ENCODE data around the gene HS3ST2.
"Not testable (repeated sequence)": the region's sequence is repeated elsewhere in the genome, so short reads cannot be mapped to it uniquely, and the experiment has no call there.

Gene HS3ST2

GRCh38 chr16:22814711-22815105 is 746 bp downstream of the HS3ST2 start:
- DNase-seq = no peak

- DNase-seq = no peak
Observed at GRCh38 chr16:22815863-22816262, 1.9 kb downstream of the HS3ST2 start.

GRCh38 chr16:22816475-22816874 is 2.5 kb downstream of the HS3ST2 start:
- no peak for DNase-seq

- not testable (repeated sequence) for DNase-seq
Observed at GRCh38 chr16:22818736-22819135, 4.8 kb downstream of the HS3ST2 start.

GRCh38 chr16:22838681-22839080 is 24.7 kb downstream of the HS3ST2 start:
- no peak for DNase-seq

GRCh38 chr16:22842031-22842430 is 28.1 kb downstream of the HS3ST2 start:
- not testable (repeated sequence) for DNase-seq

- DNase-seq = no peak
Observed at GRCh38 chr16:22843122-22843521, 29.2 kb downstream of the HS3ST2 start.

- DNase-seq = no peak
Observed at GRCh38 chr16:22843856-22844255, 29.9 kb downstream of the HS3ST2 start.

GRCh38 chr16:22844416-22844815 is 30.5 kb downstream of the HS3ST2 start:
- no peak for DNase-seq

GRCh38 chr16:22847100-22847499 is 33.1 kb downstream of the HS3ST2 start:
- no peak for DNase-seq

GRCh38 chr16:22847690-22848089 is 33.7 kb downstream of the HS3ST2 start:
- no peak for DNase-seq

- DNase-seq = no peak
Observed at GRCh38 chr16:22848451-22848850, 34.5 kb downstream of the HS3ST2 start.

GRCh38 chr16:22849517-22849916 is 35.6 kb downstream of the HS3ST2 start:
- no peak for DNase-seq

- no peak for DNase-seq
Observed at GRCh38 chr16:22855231-22855630, 41.3 kb downstream of the HS3ST2 start.

- no peak for DNase-seq
Observed at GRCh38 chr16:22857296-22858025, 43.5 kb downstream of the HS3ST2 start.

- DNase-seq = no peak
Observed at GRCh38 chr16:22859925-22860324, 46.0 kb downstream of the HS3ST2 start.

- DNase-seq = no peak
Observed at GRCh38 chr16:22861580-22861979, 47.6 kb downstream of the HS3ST2 start.

- no peak for DNase-seq
Observed at GRCh38 chr16:22862046-22862445, 48.1 kb downstream of the HS3ST2 start.

GRCh38 chr16:22864375-22864774 is 50.4 kb downstream of the HS3ST2 start:
- DNase-seq = no peak

GRCh38 chr16:22868593-22869224 is 54.7 kb downstream of the HS3ST2 start:
- DNase-seq = no peak

- DNase-seq = no peak
Observed at GRCh38 chr16:22871861-22872260, 57.9 kb downstream of the HS3ST2 start.

- DNase-seq = no peak
Observed at GRCh38 chr16:22874394-22874793, 60.4 kb downstream of the HS3ST2 start.

GRCh38 chr16:22878955-22879354 is 65.0 kb downstream of the HS3ST2 start:
- no peak for DNase-seq

GRCh38 chr16:22879466-22879865 is 65.5 kb downstream of the HS3ST2 start:
- no peak for DNase-seq

GRCh38 chr16:22882981-22883380 is 69.0 kb downstream of the HS3ST2 start:
- no peak for DNase-seq
